Measurements from ENCODE around the gene SEC24B.

Gene SEC24B

DNA sequence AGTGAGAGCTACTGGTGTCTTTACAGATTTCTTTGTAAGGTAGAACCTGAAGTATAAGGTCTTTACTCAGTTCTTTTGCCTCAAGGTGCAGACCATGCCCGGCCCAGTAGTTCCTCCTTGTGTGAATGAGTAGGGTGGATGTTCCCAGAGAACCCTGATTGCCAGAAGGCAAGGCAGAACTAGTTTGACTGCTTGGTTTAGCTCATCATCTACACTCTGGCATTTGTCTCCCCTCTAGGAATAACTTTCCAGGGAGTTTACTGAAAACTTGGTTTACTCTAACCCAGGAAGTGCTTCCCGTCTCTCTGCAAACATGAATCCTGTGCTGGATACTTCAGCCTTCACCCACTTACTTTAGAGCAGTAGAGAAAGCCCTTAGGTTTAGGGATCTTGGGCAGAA lies 155.5 kb downstream of the SEC24B start:
- no peak for DNase-seq

DNA sequence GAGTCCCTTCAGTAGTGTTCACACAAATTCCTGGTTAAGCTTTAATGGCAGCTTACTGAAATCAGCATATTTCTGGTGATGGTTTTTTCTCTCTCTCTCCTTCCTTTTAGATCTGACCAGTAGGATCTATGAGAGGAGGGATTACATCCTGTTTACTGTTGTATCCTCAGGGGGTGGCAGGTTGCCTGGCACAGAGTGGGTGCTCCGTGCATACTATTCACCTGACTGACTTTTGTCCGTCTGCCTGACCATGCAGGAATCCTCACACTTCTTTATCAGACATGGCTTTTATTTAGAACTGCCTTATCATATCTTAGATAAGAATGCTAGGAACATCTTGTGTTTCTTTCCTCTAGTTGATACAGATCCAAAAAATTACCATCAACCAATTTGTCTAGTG lies 156.0 kb downstream of the SEC24B start:
- DNase-seq, result no peak

All from stimulated activated CD4-positive, alpha-beta T cell treated with anti-CD3 and anti-CD28 coated beads, Interleukin-4, amount 100 ng/mL, for 4 hours (primary cell).